22Rv1 (cell line): ENCODE results near the gene DNER.
"Not testable (repeated sequence)": the region's sequence is repeated elsewhere in the genome, so short reads cannot be mapped to it uniquely, and the experiment has no call there.

Experiments used
- CTCF ChIP-seq: fragments of 450-650 bp; IDR thresholded peaks from 2 replicates; pipeline ENCODE4 v1.5.1; 2017; ENCODE audit warnings: mild to moderate bottlenecking
- ZFX ChIP-seq: fragments of 450-650 bp; IDR thresholded peaks from 2 replicates; pipeline ENCODE4 v1.6.1; 2017; ENCODE audit warnings: antibody characterized with exemption, borderline replicate concordance

DNA sequence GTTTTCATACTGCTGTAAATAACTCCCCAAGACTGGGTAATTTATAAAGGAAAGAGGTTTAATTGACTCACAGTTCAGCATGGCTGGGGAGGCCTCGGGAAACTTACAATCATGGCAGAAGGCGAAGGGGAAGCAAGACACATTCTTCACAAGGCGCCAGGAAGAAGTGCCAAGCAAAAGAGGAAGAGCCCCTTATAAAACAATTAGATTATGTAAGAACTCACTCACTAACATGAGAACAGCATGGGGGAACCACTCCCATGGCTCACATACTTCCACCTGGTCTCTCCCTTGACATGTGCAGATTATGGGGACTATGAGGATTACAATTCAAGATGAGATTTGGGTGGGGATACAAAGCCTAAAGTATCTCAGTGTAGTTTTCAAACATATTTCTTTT is 8.8 kb upstream of the DNER start:
- TF ChIP-seq CTCF, ZFX: not testable (repeated sequence)
